ENCODE results near the gene ARHGAP19.

The ARHGAP19 gene

GRCh38 chr10:97335188-97335619 is 42.8 kb upstream of the ARHGAP19 start:
- DNase-seq (ENCODE audit: low read depth), result no peak
- TF ChIP-seq, protein P1, sequence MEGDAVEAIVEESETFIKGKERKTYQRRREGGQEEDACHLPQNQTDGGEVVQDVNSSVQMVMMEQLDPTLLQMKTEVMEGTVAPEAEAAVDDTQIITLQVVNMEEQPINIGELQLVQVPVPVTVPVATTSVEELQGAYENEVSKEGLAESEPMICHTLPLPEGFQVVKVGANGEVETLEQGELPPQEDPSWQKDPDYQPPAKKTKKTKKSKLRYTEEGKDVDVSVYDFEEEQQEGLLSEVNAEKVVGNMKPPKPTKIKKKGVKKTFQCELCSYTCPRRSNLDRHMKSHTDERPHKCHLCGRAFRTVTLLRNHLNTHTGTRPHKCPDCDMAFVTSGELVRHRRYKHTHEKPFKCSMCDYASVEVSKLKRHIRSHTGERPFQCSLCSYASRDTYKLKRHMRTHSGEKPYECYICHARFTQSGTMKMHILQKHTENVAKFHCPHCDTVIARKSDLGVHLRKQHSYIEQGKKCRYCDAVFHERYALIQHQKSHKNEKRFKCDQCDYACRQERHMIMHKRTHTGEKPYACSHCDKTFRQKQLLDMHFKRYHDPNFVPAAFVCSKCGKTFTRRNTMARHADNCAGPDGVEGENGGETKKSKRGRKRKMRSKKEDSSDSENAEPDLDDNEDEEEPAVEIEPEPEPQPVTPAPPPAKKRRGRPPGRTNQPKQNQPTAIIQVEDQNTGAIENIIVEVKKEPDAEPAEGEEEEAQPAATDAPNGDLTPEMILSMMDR (IDR thresholded peaks at IDR 0.05; ENCODE audit: insufficient read depth, low read depth, low read length, missing control alignments), result no peak
- H3K4me3 ChIP-seq (ENCODE audit: low read length), result peak overlapping the region; percentile 87

GRCh38 chr10:97334370-97335175 is 42.1 kb upstream of the ARHGAP19 start, which contains the start of gene FRAT2:
FRAT2 (minus strand) TSS chr10:97334729; CDS start chr10:97334572, 157 bp downstream.
- peak within 1 kb of the TSS; percentile 87 for H3K4me3 ChIP-seq (ENCODE audit: low read length)
- TF ChIP-seq, protein P1 (IDR thresholded peaks at IDR 0.05; ENCODE audit: insufficient read depth, low read depth, low read length, missing control alignments), result no peak
- DNase-seq (ENCODE audit: low read depth), result peak; percentile 94

- peak; percentile 54 for DNase-seq (ENCODE audit: low read depth)
- peak overlapping the region; percentile 87 for H3K4me3 ChIP-seq (ENCODE audit: low read length)
- TF ChIP-seq, protein P1 (IDR thresholded peaks at IDR 0.05; ENCODE audit: insufficient read depth, low read depth, low read length, missing control alignments), result no peak
Observed at GRCh38 chr10:97333601-97334369, 41.3 kb upstream of the ARHGAP19 start.

DNA sequence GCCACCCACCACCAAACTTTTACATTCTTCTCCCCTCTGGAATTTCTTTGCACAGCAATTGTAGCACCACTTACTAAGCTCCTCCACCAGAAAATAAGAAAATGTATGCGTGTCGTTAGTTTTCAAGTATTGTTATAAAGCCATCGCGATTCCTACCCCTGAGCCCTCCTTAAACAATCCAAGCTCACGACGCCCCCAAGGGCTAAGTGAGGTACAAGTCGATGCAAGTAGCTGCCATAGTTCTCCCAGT is 40.8 kb upstream of the ARHGAP19 start:
- H3K4me3 ChIP-seq (ENCODE audit: low read length), result peak overlapping the region; percentile 87
- peak; percentile 41 for DNase-seq (ENCODE audit: low read depth)
- TF ChIP-seq, protein P1 (IDR thresholded peaks at IDR 0.05; ENCODE audit: insufficient read depth, low read depth, low read length, missing control alignments), result no peak

GRCh38 chr10:97332591-97333350 is 40.3 kb upstream of the ARHGAP19 start:
- TF ChIP-seq, protein P1 (IDR thresholded peaks at IDR 0.05; ENCODE audit: insufficient read depth, low read depth, low read length, missing control alignments), result peak; percentile 35
- DNase-seq (ENCODE audit: low read depth), result peak; percentile 77
- H3K4me3 ChIP-seq (ENCODE audit: low read length), result peak overlapping the region; percentile 87

DNA sequence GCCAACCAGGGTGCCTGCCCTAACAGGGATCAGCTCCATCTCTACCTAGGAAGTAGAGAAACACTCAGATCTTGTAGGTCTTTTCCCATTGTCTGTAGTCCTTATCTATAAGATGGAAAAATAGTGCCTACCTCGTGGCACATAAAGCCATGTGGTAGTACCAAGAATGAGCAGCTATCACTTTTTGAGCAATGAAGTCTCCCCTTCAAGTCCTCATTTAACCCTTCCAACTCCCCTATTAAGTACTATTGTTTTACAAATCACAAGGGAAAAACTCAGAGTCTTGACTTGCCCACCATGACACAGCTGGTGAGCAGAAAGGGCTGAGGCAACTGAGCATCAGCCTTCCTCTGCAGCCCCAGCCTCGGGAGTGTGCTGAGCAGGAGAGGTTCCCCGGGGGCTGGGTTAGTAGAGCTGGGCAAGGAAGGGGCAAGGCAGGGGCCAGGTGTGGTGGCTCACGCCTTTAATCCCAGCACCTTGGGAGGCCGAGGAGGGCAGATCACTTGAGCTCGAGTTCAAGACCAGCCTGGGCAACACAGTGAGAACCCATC is 38.8 kb upstream of the ARHGAP19 start:
- no peak overlapping the region for H3K4me3 ChIP-seq (ENCODE audit: low read length)
- TF ChIP-seq, protein P1 (IDR thresholded peaks at IDR 0.05; ENCODE audit: insufficient read depth, low read depth, low read length, missing control alignments), result no peak

More for the DNA sequence above, 38.8 kb upstream of the ARHGAP19 start:
- DNase-seq (ENCODE audit: low read depth), result no peak
